ENCODE results near the gene ELF1.

GRCh38 chr13:40932252-40932651 lies 86.9 kb downstream of the ELF1 start:
- TF ChIP-seq CTCF (conservative IDR thresholded peaks at IDR 0.05; ENCODE audit: low read length) (no peak), EZH2phosphoT487 (IDR thresholded peaks at IDR 0.05; ENCODE audit: borderline replicate concordance) (no peak)
